HepG2 (cell line): ENCODE results near the gene TTC6. TPM values are rescaled to one million over a fixed set of nuclear protein-coding genes. Genes with fewer than 3 reads are reported as not detected.

ENCODE experiments used
- DZIP1 ChIP-seq: sonication (generic); formaldehyde crosslinking; IDR thresholded peaks from 2 replicates; pipeline ENCODE4 v1.5.0; 2020; ENCODE audit warnings: mild to moderate bottlenecking, missing genetic modification reagents
- ISL2 ChIP-seq: sonication (generic); formaldehyde crosslinking; IDR thresholded peaks from 2 replicates; pipeline ENCODE4 v1.5.0; 2020; ENCODE audit warnings: missing genetic modification reagents
- MTF2 ChIP-seq: sonication (generic); formaldehyde crosslinking; IDR thresholded peaks from 2 replicates; pipeline ENCODE4 v1.5.0; 2020; ENCODE audit warnings: missing genetic modification reagents, borderline replicate concordance
- NCOA2 ChIP-seq: sonication (generic); formaldehyde crosslinking; IDR thresholded peaks from 2 replicates; pipeline ENCODE4 v1.8.0; 2022; ENCODE audit warnings: inconsistent platforms
- ZNF276 ChIP-seq: sonication (generic); formaldehyde crosslinking; IDR thresholded peaks from 2 replicates; pipeline ENCODE4 v1.4.0; 2020; ENCODE audit warnings: mild to moderate bottlenecking, low read depth, missing genetic modification reagents
- ZNF30 ChIP-seq: sonication (generic); formaldehyde crosslinking; IDR thresholded peaks from 2 replicates; pipeline ENCODE4 v1.5.0; 2020; ENCODE audit warnings: mild to moderate bottlenecking, missing genetic modification reagents
- ZNF431 ChIP-seq: sonication (generic); formaldehyde crosslinking; IDR thresholded peaks from 2 replicates; pipeline ENCODE4 v1.9.0; 2022; ENCODE audit warnings: missing genetic modification reagents, low read depth, mild to moderate bottlenecking, borderline replicate concordance
- ZNF441 ChIP-seq: sonication (generic); formaldehyde crosslinking; IDR thresholded peaks from 2 replicates; pipeline ENCODE4 v1.7.0; 2021; ENCODE audit warnings: missing genetic modification reagents, borderline replicate concordance
- ZNF572 ChIP-seq: sonication (generic); formaldehyde crosslinking; IDR thresholded peaks from 2 replicates; pipeline ENCODE4 v1.5.1; 2020; ENCODE audit warnings: mild to moderate bottlenecking, missing genetic modification reagents
- ZNF7 ChIP-seq: IDR thresholded peaks from 2 replicates; pipeline ENCODE4 v1.6.1; 2016; ENCODE audit warnings: missing biosample characterization, missing genetic modification reagents
- polyA plus RNA-seq, 8 experiments: library from polyadenylated mRNA; depleted of rRNA in 3 of 8; stranded (reverse) in 7 of 8; unstranded in 1 of 8; fragments of >200 nt; fragmentation: Illumina TruSeq in 4 of 8; extraction: Trizol in 4 of 8; gene quantifications; 2 replicates each; pipeline versions ENCODE4 v1.2.1 to v1.2.3, GENCODE V29; 2011 to 2016; ENCODE audit warnings: low read depth in 4 of 8, missing spikeins in 1 of 8, mixed read lengths in 1 of 8; ENCODE audit not compliant: insufficient read depth in 1 of 8
- total RNA-seq, 5 experiments: library from RNA; depleted of rRNA; stranded (reverse); fragments of >200 nt; fragmentation: Illumina TruSeq; extraction: Trizol; gene quantifications; 2 replicates each; pipeline ENCODE4 v1.2.3, GENCODE V29; 2016; ENCODE audit warnings: low read depth in 1 of 5

TTC6 gene
- total and polyA plus RNA-seq, 2 of the 13 experiments (the other 11 are each of a cell fraction or from before 2014, with no cell fraction given) = 9.3 to 27.4 TPM

- TF ChIP-seq DZIP1 (CRISPR knock-in tag) = no peak
- no peak for TF ChIP-seq ZNF431
- no peak for TF ChIP-seq ZNF7
- no peak for TF ChIP-seq ZNF30 (CRISPR knock-in tag)
- no peak for TF ChIP-seq NCOA2 (CRISPR knock-in tag)
- TF ChIP-seq ZNF276 = no peak
- no peak for TF ChIP-seq ZNF441
- no peak for TF ChIP-seq MTF2 (CRISPR knock-in tag)
- TF ChIP-seq ZNF572 (CRISPR knock-in tag) = no peak
- TF ChIP-seq ISL2 (CRISPR knock-in tag) = no peak
Observed at GRCh38 chr14:37643701-37644100, 48.3 kb downstream of the TTC6 start (continued).

Other genes starting within 250 kb of the TTC6 start
- 58.1 and 58.6 TPM in 2 replicates for gene FOXA1, start 380 bp upstream of the TTC6 start, total RNA-seq (2016; rRNA removed; fragmentation: Illumina TruSeq; extraction: Trizol)
- gene FOXA1, start 380 bp upstream of the TTC6 start, polyA plus RNA-seq (2011; rRNA removed) = 43.4 and 47.6 TPM in 2 replicates